Measurements from ENCODE around the gene CAMKK2. TPM values are rescaled to one million over a fixed set of nuclear protein-coding genes. Genes with fewer than 3 reads are reported as not detected.
"Not testable (repeated sequence)": the region's sequence is repeated elsewhere in the genome, so short reads cannot be mapped to it uniquely, and the experiment has no call there.

Gene CAMKK2
- total RNA-seq, 1 donor from 2014 or later: 41.0 TPM

- Mint-ChIP-seq H3K27ac (no peak overlapping the region), H3K36me3 (ENCODE audit: low read depth) (peaks cover 30% of the 10 kb centered on the region), H3K27me3 (ENCODE audit: insufficient read depth) (no peaks in the 10 kb centered on the region), H3K9me3 (no peaks in the 10 kb centered on the region), H3K4me3 (no peak overlapping the region), H3K4me1 (ENCODE audit: low read depth) (peaks cover 12% of the 10 kb centered on the region)
- intact Hi-C loops (cut with micrococcal nuclease): no loop called here
- DNase-seq (ENCODE audit: low spot score): no peak
Measured at GRCh38 chr12:121232163-121232562, 64.3 kb downstream of the CAMKK2 start.

- H3K9me3 Mint-ChIP-seq: no peaks in the 10 kb centered on the region
- peaks cover 18% of the 10 kb centered on the region for H3K4me1 Mint-ChIP-seq (ENCODE audit: low read depth)
- no peak overlapping the region for H3K4me3 Mint-ChIP-seq
- intact Hi-C loops (cut with micrococcal nuclease): loop anchor here (1.0 kb wide), 2 partner anchors 134 to 170 kb away; no protein-coding TSS in a partner anchor
- no peaks in the 10 kb centered on the region for H3K27me3 Mint-ChIP-seq (ENCODE audit: insufficient read depth)
- peaks cover 30% of the 10 kb centered on the region for H3K36me3 Mint-ChIP-seq (ENCODE audit: low read depth)
- no peak overlapping the region for H3K27ac Mint-ChIP-seq
- DNase-seq (ENCODE audit: low spot score): no peak
Measured at GRCh38 chr12:121230538-121230907, 66.0 kb downstream of the CAMKK2 start.

GRCh38 chr12:121229826-121230537 lies 66.5 kb downstream of the CAMKK2 start:
- H3K27ac Mint-ChIP-seq: peak overlapping the region; percentile 40
- intact Hi-C loops (cut with micrococcal nuclease): loop anchor here (1.0 kb wide), 2 partner anchors 134 to 170 kb away; no protein-coding TSS in a partner anchor
- peaks cover 30% of the 10 kb centered on the region for H3K36me3 Mint-ChIP-seq (ENCODE audit: low read depth)

GRCh38 chr12:121228919-121229665 lies 67.4 kb downstream of the CAMKK2 start:
- intact Hi-C loops (cut with micrococcal nuclease): no loop called here

More at GRCh38 chr12:121229826-121230537, 66.5 kb downstream of the CAMKK2 start:
- H3K27me3 Mint-ChIP-seq (ENCODE audit: insufficient read depth); H3K4me3 Mint-ChIP-seq; H3K9me3 Mint-ChIP-seq: not testable (repeated sequence)
- peaks cover 18% of the 10 kb centered on the region for H3K4me1 Mint-ChIP-seq (ENCODE audit: low read depth)
- DNase-seq (ENCODE audit: low spot score): peak; percentile 40

GRCh38 chr12:121227294-121227693 lies 69.2 kb downstream of the CAMKK2 start:
- Mint-ChIP-seq H3K36me3 (ENCODE audit: low read depth) (peaks cover 35% of the 10 kb centered on the region), H3K27ac (no peak overlapping the region), H3K9me3 (no peaks in the 10 kb centered on the region), H3K4me3 (no peak overlapping the region), H3K27me3 (ENCODE audit: insufficient read depth) (no peaks in the 10 kb centered on the region), H3K4me1 (ENCODE audit: low read depth) (peaks cover 39% of the 10 kb centered on the region)
- no peak for DNase-seq (ENCODE audit: low spot score)
- intact Hi-C loops (cut with micrococcal nuclease): no loop called here

More at GRCh38 chr12:121228919-121229665, 67.4 kb downstream of the CAMKK2 start:
- H3K4me1 Mint-ChIP-seq (ENCODE audit: low read depth): peaks cover 24% of the 10 kb centered on the region
- no peak for DNase-seq (ENCODE audit: low spot score)
- H3K4me3 Mint-ChIP-seq: no peak overlapping the region
- H3K27ac Mint-ChIP-seq: no peak overlapping the region
- peaks cover 27% of the 10 kb centered on the region for H3K36me3 Mint-ChIP-seq (ENCODE audit: low read depth)
- no peaks in the 10 kb centered on the region for H3K9me3 Mint-ChIP-seq
- no peaks in the 10 kb centered on the region for H3K27me3 Mint-ChIP-seq (ENCODE audit: insufficient read depth)

GRCh38 chr12:121226871-121227270 lies 69.6 kb downstream of the CAMKK2 start:
- intact Hi-C loops (cut with micrococcal nuclease); H3K27ac Mint-ChIP-seq; H3K27me3 Mint-ChIP-seq (ENCODE audit: insufficient read depth); H3K4me3 Mint-ChIP-seq; DNase-seq (ENCODE audit: low spot score); H3K9me3 Mint-ChIP-seq: not testable (repeated sequence)
- Mint-ChIP-seq H3K36me3 (ENCODE audit: low read depth) (peaks cover 39% of the 10 kb centered on the region), H3K4me1 (ENCODE audit: low read depth) (peaks cover 39% of the 10 kb centered on the region)

GRCh38 chr12:121226399-121226798 lies 70.1 kb downstream of the CAMKK2 start:
- Mint-ChIP-seq H3K4me1 (ENCODE audit: low read depth) (peaks cover 39% of the 10 kb centered on the region), H3K27ac (no peak overlapping the region), H3K4me3 (no peak overlapping the region), H3K9me3 (no peaks in the 10 kb centered on the region), H3K27me3 (ENCODE audit: insufficient read depth) (no peaks in the 10 kb centered on the region), H3K36me3 (ENCODE audit: low read depth) (peaks cover 41% of the 10 kb centered on the region)
- intact Hi-C loops (cut with micrococcal nuclease): no loop called here
- DNase-seq (ENCODE audit: low spot score): no peak

GRCh38 chr12:121224591-121224990 lies 71.9 kb downstream of the CAMKK2 start:
- Mint-ChIP-seq H3K4me1 (ENCODE audit: low read depth) (peaks cover 42% of the 10 kb centered on the region), H3K36me3 (ENCODE audit: low read depth) (peaks cover 37% of the 10 kb centered on the region), H3K4me3 (peak overlapping the region; percentile 35), H3K27me3 (ENCODE audit: insufficient read depth) (no peaks in the 10 kb centered on the region), H3K9me3 (no peaks in the 10 kb centered on the region), H3K27ac (peak overlapping the region; percentile 83)
- intact Hi-C loops (cut with micrococcal nuclease): loop anchor here (2.0 kb wide), 1 partner anchor 16 kb away; no protein-coding TSS in a partner anchor
- peak; percentile 62 for DNase-seq (ENCODE audit: low spot score)

- Mint-ChIP-seq H3K4me3 (peak overlapping the region; percentile 37), H3K36me3 (ENCODE audit: low read depth) (peaks cover 42% of the 10 kb centered on the region)
- intact Hi-C loops (cut with micrococcal nuclease): loop anchor here (1.0 to 2.0 kb wide), 6 partner anchors 8 to 207 kb away; partner anchors contain the start of genes C12orf43 and P2RX4
Measured at GRCh38 chr12:121223292-121224285, 72.9 kb downstream of the CAMKK2 start.

GRCh38 chr12:121222847-121223246 lies 73.7 kb downstream of the CAMKK2 start:
- Mint-ChIP-seq H3K27ac (peak overlapping the region; percentile 89), H3K36me3 (ENCODE audit: low read depth) (peaks cover 47% of the 10 kb centered on the region), H3K9me3 (no peaks in the 10 kb centered on the region), H3K4me3 (no peak overlapping the region), H3K4me1 (ENCODE audit: low read depth) (peaks cover 44% of the 10 kb centered on the region), H3K27me3 (ENCODE audit: insufficient read depth) (no peaks in the 10 kb centered on the region)
- DNase-seq (ENCODE audit: low spot score): no peak
- intact Hi-C loops (cut with micrococcal nuclease): loop anchor here (1.0 kb wide), 5 partner anchors 8 to 207 kb away; partner anchors contain the start of genes C12orf43 and P2RX4

More at GRCh38 chr12:121223292-121224285, 72.9 kb downstream of the CAMKK2 start:
- Mint-ChIP-seq H3K4me1 (ENCODE audit: low read depth) (peaks cover 44% of the 10 kb centered on the region), H3K27ac (peak overlapping the region; percentile 89), H3K9me3 (no peaks in the 10 kb centered on the region), H3K27me3 (ENCODE audit: insufficient read depth) (no peaks in the 10 kb centered on the region)
- DNase-seq (ENCODE audit: low spot score): peak; percentile 36

- no peaks in the 10 kb centered on the region for H3K27me3 Mint-ChIP-seq (ENCODE audit: insufficient read depth)
- no peak overlapping the region for H3K27ac Mint-ChIP-seq
- intact Hi-C loops (cut with micrococcal nuclease): no loop called here
Measured at GRCh38 chr12:121219353-121219986, 77.0 kb downstream of the CAMKK2 start.

More at GRCh38 chr12:121219353-121219986, 77.0 kb downstream of the CAMKK2 start:
- Mint-ChIP-seq H3K36me3 (ENCODE audit: low read depth) (peaks cover 42% of the 10 kb centered on the region), H3K9me3 (no peaks in the 10 kb centered on the region), H3K4me1 (ENCODE audit: low read depth) (peaks cover 50% of the 10 kb centered on the region), H3K4me3 (no peak overlapping the region)
- DNase-seq (ENCODE audit: low spot score): no peak
